ENCODE measurements around the gene PSMD13.
A peak's percentile ranks its signal among the peaks of the same experiment; 100 is the strongest.

Gene PSMD13

DNA sequence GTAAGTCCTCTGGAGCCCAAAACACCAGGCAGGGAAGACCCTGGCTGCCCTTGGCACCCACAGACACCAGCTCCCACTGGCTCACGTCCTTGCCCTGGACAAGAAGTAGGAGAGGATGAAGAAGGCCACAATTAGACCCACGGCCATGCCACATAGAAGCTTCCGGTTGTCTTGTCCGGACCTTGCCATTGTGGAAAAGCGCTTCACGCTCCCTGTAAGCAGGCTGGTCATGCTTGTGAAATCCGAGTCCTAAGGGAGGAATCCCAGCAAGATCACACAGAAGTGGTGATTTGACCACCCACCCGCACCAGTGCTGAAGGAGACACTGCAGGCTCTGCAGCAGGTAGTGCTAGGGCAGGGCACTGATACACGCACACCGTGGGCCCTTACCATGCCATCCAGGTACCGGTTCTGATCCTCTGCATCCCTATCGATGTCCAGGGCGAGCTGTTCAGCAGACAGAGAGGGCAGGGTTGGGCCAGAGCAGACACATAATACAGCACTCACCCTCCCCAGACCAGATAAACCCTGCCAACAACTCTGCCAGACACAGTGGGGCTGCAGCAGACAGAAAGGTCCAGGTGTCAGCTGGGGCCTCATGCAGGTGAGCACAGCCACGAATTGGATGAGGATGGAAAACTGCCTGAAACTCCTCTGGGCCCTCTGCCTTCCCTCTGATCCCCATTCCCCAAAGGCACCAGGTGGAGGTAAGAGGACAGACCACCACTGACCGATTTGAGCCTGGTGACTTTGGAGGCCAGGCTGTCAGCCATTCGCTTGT lies 31.4 kb upstream of the PSMD13 start:
- DNase-seq: no peak

DNA sequence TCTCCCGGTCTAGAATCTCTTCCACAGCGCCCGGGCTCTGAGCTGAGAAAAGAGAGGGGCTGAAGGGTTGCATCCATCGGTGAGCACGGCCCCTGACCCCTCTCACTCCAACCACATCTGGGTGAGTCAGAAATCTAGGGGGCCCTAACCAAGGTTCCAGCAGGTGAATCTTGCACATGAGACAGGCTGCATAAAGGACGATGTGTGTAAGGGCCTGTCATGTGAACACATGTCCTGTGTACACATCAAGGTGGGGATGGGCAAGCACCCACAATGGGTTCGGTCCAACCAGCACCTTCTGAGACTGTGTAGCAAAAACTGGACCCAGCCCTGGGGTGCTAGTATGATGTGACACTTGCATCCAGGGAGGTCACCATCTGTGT lies 30.8 kb upstream of the PSMD13 start:
- DNase-seq: no peak

DNA sequence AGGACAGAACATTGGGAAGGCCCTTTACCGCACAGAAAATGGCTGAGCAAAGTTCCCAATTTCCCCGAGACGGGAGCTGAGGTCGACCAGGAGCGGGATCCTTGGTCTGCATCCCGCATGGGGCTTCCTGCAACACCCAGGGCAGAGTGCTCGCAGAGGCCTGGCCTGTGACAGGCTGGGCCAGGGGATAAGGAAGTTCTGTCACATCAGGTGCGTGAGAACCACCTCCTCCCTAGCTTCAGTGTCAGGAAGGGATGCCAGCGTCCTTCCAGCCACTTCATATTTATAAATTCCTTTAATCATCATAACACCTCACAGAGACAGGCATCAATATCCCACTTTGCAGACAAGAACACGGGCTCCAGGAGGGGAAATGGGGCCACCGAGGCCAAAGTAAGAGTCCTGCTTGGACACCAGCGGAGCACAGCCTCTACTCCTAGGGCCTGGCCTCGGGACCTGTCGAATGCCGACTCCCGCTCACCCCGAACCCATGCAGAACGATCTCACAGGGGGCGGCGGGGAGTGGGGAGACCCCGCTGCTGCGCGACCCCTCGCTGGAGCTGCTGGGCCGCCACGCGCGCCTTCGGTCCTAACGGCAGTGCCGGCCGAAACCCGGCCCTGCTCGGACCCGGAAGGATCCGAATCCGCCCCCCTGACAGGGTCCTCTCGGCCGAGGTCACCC lies 30.1 kb upstream of the PSMD13 start:
- DNase-seq: no peak

DNA sequence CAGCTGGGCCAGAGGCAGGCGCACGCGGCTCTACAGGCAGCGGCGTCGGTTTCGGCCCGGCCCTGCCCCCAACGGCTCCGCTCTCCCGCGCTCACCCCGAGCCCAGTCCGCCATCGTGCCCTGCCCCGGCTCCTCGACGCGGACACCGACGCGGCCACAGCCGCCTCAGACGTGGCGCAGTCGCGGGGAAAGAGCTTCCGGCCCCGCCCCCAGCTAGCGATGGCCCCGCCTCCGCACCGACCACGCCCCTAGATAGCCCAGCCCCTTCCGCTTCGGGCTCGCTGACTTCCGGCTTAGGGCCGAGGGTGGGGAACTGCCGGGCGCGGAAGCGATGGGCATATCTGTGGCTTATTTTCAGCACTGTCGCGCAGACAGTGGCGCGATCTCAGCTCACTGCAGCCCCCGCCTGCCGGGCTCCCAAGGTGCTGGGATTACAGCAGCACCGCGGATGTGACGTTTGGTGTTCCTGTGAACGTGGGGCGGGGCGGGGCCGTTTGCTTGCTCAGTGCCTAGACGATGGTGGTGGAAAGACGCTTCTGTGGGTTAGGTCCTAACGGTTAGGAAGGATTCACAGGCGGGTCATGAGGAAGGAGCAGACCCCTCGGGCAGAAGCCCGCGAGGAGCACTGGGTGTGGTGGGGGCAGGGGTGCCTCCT lies 29.4 kb upstream of the PSMD13 start, which contains the start of the genes BET1L and RIC8A:
BET1L (minus strand) TSS at position 192 of the 655 bp plus-strand sequence; CDS start at position 114, 78 bp downstream.
RIC8A (plus strand) TSS at position 501 of the 655 bp plus-strand sequence. CDS start 1,147 bp downstream, outside the sequence.
- DNase-seq: peak; percentile 99

DNA sequence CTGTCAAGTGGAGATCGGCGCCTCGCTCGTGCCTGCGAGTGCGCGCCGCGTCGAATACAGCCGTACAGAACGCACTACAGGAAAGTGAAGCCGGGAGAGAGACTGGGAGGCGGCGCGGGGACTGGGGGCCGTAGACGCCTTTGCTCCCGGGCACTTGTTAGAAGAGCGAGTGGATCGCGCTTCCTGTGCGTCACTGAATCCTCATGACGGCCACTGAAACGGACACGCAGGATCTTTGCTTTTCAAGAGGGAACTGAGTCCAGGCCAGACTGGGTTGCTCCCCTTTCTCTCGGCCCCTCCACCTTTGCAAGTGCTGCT lies 29.0 kb upstream of the PSMD13 start:
- DNase-seq: no peak

DNA sequence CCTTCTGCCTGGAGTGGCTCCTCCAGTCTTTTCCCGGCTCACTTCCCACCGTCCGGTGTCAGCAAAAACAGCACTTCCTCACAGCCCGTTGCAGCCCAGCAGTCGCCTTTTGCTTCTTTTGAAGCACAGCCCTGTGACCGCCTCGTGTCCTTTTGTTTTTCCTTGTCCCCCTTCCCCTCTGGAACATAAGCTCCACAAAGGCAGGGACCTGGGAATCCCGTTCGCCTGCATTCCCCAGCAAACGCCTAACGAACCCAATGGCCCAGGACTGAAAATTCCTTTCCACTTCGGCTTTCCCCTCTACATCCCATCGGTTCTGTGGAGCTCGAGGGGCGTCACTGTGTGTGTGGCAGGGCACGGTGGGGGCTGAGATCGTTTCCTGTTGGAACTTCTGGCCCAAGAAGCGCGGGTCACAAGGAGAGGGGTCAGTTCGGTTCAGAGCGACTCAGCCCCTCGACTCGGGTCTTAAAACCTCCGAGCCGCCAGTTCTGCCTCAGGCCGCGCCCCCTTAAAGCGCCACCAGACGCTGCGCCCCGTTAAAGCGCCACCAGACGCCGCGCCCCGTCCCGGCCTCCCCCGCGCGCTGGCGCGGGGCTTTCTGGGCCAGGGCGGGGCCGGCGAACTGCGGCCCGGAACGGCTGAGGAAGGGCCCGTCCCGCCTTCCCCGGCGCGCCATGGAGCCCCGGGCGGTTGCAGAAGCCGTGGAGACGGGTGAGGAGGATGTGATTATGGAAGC lies 28.4 kb upstream of the PSMD13 start:
- DNase-seq: peak; percentile 83

DNA sequence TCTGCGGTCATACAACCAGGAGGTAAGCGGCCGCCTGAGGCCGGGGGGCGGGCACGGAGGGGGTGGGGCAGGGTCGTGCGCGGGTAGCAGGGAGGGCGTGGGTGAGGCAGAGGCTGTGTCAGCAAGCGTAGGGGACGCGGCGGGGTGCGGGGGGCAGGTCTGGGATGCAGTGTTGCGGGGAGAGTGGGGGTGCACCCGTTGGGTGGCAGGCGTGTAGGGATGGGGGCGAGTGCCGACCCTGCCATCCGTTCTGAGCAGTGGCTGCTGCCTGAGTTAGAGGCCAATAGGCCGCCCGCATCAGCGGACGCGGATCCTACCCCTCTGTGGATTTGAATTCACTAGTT lies 27.9 kb upstream of the PSMD13 start:
- DNase-seq: no peak

DNA sequence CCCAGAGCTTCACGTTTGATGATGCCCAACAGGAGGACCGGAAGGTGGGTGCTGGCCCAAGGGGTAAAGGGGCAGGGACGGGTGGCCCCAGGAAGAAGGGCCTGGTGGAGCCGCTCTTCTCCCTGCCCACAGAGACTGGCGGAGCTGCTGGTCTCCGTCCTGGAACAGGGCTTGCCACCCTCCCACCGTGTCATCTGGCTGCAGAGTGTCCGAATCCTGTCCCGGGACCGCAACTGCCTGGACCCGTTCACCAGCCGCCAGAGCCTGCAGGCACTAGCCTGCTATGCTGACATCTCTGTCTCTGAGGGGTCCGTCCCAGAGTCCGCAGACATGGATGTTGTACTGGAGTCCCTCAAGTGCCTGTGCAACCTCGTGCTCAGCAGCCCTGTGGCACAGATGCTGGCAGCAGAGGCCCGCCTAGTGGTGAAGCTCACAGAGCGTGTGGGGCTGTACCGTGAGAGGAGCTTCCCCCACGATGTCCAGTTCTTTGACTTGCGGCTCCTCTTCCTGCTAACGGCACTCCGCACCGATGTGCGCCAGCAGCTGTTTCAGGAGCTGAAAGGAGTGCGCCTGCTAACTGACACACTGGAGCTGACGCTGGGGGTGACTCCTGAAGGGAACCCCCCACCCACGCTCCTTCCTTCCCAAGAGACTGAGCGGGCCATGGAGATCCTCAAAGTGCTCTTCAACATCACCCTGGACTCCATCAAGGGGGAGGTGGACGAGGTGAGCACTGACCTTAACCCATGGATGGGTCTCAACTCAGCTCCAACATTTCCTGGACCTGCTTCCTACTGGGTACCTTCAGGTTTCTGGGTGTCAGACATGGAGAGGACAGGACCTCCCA lies 27.3 kb upstream of the PSMD13 start:
- no peak for DNase-seq

DNA sequence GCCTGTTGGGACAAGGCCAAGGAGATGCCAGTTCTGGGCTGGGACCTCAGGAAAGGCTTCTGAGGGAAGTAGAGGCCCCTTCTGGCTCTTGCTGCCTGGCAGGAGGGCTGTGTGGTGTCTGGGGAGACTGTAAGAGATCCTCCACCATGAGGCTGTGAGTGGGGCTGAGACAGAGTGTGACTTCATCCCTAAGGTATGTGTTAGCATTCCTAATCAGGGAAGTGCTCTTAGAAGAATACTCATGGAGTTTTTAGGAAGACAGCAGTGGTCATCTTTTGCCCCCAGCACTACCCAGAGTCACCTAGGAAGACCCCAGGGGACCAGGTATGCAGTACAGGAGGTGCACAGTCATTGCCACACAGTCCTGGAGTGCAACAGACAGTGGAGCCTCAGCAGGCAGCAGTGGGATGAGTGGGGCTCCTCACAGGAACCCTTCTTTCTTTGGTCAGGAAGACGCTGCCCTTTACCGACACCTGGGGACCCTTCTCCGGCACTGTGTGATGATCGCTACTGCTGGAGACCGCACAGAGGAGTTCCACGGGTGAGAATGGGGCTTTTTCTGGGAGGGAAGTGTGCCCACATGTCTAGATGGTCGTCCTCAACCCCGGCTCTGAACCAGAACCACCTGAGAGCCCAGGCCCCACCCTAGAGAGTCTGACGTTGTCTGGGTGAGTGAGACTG lies 26.5 kb upstream of the PSMD13 start:
- DNase-seq: no peak

DNA sequence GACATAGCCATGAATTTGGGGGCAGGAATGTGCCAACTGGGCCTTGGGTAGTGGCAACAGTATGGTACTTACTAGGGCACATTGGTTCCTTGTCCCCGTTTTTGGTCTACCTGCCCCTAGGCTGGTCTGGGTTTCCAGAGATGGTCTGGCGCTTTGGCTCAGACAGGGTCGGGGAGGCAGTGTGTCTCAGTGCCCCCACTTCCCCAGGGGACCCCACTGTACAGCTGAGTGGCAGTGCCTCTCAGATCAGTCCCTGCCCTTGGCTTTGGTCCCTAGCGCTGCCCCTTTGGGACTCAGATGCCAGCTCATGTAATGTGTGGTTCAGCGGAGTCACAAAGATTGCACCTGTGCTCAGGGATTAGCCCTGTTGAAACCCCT lies 26.0 kb upstream of the PSMD13 start:
- no peak for DNase-seq

DNA sequence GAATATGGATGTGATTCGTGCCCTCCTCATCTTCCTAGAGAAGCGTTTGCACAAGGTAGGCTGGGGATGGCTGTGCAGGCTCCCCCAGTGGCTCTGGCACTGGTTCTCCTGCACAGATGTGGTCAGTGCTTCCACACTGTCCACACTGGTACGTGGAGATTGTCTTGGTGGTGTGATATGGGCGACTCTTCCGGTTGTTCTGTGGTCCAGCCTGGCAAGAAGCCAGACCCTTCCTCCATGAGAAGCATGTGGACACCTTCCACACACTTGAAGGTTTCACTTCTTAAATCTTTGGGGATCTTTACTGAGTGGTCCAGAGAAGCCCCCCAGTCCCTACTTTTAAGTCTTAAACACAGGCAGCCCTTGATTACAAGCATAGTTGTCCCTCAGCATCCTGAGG lies 25.5 kb upstream of the PSMD13 start:
- DNase-seq: no peak

DNA sequence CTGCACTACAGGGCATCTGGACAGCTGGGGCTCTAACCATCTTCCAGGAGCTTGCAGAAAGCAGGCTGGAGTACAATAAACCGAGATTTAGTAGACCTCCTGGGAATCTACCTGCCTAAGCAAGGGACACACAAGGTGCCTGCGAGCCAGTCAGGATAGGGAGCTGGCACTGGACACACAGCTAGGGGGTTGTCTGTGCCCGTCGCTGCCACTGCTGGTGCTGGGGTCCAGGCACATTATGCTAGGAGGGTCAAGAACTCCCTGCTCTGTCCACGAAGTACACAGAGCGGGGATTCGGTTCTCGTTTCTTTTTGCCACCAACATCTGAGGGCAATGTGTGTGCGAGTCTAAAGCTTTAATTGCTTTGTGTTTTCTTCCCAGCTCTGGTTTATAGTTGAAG lies 25.0 kb upstream of the PSMD13 start:
- DNase-seq: no peak

DNA sequence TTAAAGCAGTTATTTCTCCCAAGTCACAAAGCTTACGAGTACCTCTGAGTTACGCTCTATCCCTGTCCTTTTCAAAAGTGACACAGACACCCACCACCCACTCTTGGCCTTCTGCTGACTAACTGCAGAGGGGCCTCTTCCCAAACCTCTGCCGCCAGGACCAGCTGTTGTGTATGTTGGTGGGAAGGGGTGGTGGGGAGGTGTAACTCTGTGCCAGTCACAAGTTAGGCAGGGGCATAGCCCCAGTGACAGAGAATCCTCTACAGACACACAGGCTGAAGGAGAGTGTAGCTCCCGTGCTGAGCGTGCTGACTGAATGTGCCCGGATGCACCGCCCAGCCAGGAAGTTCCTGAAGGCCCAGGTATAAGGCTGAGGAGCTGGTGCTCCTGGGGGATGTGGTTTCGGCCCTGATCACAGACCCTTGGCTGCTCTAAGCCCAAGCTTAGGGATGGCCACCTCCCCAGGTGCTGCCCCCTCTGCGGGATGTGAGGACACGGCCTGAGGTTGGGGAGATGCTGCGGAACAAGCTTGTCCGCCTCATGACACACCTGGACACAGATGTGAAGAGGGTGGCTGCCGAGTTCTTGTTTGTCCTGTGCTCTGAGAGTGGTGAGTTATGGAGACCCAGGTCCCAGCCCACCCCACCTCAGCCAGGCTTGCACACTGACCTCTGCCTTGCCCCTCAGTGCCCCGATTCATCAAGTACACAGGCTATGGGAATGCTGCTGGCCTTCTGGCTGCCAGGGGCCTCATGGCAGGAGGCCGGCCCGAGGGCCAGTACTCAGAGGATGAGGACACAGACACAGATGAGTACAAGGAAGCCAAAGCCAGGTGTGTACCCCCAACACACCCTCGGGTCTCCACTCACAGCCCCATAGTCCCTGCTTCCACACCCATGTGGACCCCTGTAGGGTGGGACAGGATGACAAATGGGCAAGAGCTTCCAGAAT lies 24.4 kb upstream of the PSMD13 start:
- no peak for DNase-seq

DNA sequence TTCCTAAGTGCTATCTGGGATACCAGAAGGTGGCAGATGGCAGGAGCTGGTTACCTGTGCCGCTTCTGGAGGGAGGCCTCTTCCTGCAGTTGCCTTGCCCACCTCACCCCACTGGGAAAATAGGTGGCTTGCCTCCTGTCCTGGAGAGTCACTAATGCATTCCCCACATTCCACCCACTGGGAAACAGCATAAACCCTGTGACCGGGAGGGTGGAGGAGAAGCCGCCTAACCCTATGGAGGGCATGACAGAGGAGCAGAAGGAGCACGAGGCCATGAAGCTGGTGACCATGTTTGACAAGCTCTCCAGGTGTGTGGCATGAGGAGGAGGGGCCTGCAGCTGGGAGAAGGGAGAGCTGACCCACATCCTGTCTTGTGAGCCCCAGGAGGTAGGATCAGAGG lies 23.7 kb upstream of the PSMD13 start:
- no peak for DNase-seq

DNA sequence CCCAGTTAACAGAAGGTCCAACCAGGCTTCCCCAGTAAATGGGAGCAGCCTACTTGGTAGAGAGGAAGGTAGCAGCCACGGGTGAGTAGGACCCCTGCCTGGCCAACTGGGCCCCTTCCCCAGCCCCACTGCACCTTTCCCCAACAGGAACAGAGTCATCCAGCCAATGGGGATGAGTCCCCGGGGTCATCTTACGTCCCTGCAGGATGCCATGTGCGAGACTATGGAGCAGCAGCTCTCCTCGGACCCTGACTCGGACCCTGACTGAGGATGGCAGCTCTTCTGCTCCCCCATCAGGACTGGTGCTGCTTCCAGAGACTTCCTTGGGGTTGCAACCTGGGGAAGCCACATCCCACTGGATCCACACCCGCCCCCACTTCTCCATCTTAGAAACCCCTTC lies 22.7 kb upstream of the PSMD13 start:
- DNase-seq: no peak

DNA sequence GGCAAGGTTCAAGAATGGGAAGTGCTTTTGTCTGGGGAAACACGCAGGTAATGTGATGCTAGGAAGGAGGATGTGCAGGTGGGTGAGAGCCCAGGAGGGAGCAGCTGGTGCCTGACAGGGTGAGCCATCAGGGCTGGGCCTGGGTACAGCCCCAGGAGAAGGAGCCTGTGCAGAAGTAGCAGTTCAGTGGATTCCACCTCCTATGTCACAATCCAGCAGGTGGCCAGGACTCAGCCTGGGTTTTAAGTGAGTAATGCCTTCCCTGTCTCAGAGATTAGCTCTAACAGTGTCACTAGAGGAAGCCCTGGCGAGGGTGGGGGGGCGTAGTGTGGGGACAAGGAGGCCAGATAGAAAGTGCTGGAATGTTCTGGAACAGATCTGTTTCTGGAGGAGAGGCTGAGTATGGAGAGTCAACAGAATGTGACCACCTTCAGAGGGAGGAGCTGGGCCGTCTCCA lies 21.2 kb upstream of the PSMD13 start:
- no peak for DNase-seq

DNA sequence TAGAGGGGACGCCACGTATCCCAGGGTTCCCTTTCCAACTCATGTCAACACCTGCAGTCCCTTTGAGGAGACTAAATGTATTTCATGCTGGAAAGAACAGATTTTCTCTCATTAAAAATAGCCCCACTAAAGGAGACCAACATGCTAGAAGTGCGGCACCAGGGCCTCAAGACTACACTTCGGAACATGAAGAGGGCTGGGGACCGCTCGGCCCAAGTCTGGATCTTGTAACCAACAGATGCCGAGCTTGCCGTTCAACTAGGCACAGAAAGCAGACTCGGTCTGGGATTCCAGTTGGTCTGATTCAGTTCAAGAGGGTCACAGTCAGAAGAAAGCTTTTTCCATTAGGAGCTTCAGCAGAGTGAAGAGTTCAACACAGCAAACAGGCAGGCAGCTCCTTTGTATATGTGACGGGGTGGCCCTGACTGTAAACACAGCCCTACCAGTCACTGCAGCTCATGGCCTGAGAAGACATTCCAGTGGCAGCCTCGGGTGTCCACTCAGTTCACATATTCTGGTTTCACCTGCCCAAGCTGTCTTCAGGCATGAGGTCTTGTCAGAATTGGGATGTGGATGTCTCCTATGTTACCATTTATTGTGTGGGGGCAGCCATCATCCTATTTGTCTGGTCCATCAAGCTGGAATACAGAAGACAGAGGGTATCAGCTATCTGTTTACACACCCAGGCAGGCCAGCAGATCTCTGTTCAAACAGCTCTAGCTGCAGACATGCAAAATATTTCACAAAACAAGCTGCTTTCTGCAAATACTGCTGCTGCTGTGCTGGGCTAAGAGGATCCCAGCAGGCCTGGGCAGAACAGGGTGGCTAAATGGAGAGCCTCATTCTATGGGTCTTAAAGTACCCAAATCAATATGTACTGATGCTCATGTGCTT lies 20.4 kb upstream of the PSMD13 start:
- no peak for DNase-seq

DNA sequence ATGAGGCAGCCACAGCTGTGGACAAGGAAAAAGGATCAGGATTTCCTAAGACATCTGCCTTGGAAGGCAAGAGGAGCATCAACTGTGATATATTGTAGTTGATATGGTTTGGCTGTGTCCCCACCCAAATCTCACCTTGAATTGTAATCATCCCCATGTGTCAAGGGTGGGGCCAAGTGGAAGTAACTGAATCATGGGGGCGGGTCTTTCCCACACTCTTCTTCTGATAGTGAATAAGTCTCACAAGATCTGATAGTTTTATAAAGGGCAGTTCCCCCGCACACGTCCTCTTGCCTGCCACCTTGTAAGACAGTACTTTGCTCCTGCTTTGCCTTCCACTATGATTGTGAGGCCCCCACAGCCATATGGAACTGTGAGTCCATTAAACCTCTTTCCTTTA lies 19.1 kb upstream of the PSMD13 start:
- no peak for DNase-seq

DNA sequence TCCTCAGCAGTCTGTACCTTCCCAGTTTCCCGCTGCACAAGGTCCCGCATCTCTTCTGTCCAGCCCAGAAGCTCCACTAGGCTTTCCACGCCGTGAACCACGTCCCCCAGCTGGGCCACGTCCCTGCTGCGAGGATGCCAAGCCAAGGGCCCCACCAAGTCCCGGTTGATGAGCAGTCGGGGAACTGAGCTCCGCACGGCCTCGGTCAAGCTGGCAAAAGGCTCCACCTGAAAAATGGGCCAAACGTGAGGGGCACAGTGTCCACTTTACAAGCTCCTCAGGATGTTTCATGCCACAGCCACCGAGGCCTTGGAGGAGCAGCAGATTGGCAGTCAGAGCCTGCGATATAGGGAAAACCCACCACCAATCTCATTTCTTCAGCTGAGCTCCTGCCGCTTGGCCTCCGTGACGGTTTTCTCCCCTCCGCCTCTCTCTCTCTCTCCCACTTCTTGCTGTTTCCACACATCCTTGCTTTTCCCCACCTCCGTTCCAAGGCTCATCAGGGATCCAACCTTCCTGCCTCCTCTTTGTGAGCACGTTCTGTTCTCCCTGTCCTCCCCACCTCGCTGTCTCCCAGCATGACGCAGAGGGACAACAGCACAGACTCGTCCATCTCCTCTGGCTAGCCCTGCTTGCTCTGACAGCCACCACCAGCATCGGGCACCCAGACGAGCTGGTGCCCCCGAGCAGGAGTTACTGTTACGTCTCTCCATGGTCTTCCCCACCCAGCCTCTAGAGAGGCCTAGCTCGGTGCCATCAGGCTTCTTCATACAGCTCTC lies 17.8 kb upstream of the PSMD13 start:
- no peak for DNase-seq

Data from activated CD4-positive, alpha-beta T cell treated with anti-CD3 and anti-CD28 coated beads, Interleukin-2, amount 50 U/mL, for 16 hours (primary cell).